ENCODE data around the gene WAPL. TPM values are rescaled to one million over a fixed set of nuclear protein-coding genes. Genes with fewer than 3 reads are reported as not detected.
A peak's percentile ranks its signal among the peaks of the same experiment; 100 is the strongest.

The WAPL gene
- polyA plus RNA-seq, 3 donors, result 17.8 to 26.5 (median 18.3) TPM

DNA sequence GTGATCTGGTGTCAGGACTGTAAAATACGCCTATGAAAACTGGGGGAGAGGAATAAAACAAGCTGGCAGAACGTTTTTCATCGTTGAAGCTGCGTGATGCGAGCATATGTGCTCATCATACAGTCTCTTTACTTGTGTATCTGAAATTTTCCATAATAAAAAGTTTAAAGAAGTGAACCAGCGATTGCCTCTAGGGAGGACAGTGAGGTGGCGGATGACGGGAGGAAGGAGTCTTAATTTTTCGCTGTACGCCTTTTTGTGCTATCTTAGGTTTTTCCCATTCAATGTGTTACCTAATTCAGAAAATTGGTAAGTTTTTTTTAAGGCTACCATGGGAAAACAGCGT is 891 bp upstream of the WAPL start:
- peak overlapping the region; percentile 86 for H3K4me2 ChIP-seq (replicated peaks; ENCODE audit: extremely low read depth, low read length, poor library complexity, severe bottlenecking)
- peak overlapping the region in 1 of 2 donors; percentile 87 for H3K27ac ChIP-seq (ENCODE audit: low read depth in 1 of 2, low read length in 2 of 2)
- Mint-ChIP-seq H3K27me3 (ENCODE audit: low read depth in 3 of 3) (peaks cover 0 to 2% (median 0%) of the 10 kb centered on the region in 3 donors), H3K36me3 (peaks cover 7 to 13% of the 10 kb centered on the region in 2 donors), H3K4me1 (peaks cover 47% of the 10 kb centered on the region), H3K9me3 (no peaks in the 10 kb centered on the region), H3K27ac (peak overlapping the region in 3 of 7 donors; percentile 85 to 91 (median 90)), H3K4me3 (peak overlapping the region; percentile 92 to 97)
- H3K9ac ChIP-seq (ENCODE audit: insufficient read depth, low read length, poor library complexity, severe bottlenecking), result peak overlapping the region; percentile 94
- H2AFZ ChIP-seq (ENCODE audit: insufficient read depth, low read depth, low read length, poor library complexity, severe bottlenecking), result peak overlapping the region; percentile 94
- intact Hi-C loops (cut with micrococcal nuclease), result loop anchor here in 1 of 2 donors (5.0 kb wide), 2 partner anchors 60 to 75 kb away; no protein-coding TSS in a partner anchor
- H4K20me1 ChIP-seq (ENCODE audit: insufficient read depth, low read length), result peaks cover 38% of the 10 kb centered on the region
- H3K4me1 ChIP-seq (ENCODE audit: control insufficient read depth in 1 of 2, insufficient read depth in 2 of 2, low read length in 2 of 2), result peaks cover 24 to 33% of the 10 kb centered on the region in 2 donors
- H3K4me3 ChIP-seq (replicated peaks in 1 of 3; ENCODE audit: low read depth in 2 of 3, low read length in 3 of 3), result peak overlapping the region; percentile 32 to 90 (median 81)
- DNase-seq, result no peak
- H3K36me3 ChIP-seq (replicated peaks in 1 of 2; ENCODE audit: control insufficient read depth in 1 of 2, insufficient read depth in 2 of 2, low read length in 2 of 2), result peaks cover 6% of the 10 kb centered on the region in 2 donors
- TF ChIP-seq, protein P1, sequence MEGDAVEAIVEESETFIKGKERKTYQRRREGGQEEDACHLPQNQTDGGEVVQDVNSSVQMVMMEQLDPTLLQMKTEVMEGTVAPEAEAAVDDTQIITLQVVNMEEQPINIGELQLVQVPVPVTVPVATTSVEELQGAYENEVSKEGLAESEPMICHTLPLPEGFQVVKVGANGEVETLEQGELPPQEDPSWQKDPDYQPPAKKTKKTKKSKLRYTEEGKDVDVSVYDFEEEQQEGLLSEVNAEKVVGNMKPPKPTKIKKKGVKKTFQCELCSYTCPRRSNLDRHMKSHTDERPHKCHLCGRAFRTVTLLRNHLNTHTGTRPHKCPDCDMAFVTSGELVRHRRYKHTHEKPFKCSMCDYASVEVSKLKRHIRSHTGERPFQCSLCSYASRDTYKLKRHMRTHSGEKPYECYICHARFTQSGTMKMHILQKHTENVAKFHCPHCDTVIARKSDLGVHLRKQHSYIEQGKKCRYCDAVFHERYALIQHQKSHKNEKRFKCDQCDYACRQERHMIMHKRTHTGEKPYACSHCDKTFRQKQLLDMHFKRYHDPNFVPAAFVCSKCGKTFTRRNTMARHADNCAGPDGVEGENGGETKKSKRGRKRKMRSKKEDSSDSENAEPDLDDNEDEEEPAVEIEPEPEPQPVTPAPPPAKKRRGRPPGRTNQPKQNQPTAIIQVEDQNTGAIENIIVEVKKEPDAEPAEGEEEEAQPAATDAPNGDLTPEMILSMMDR (IDR thresholded peaks at IDR 0.05), result no peak
- 0% methylated on average over 1 of the region's 11 CpGs for WGBS (ENCODE audit: insufficient coverage)
- no peaks in the 10 kb centered on the region for H3K9me3 ChIP-seq (replicated peaks in 1 of 2; ENCODE audit: control insufficient read depth in 1 of 2, insufficient read depth in 1 of 2, low read length in 2 of 2)
- peaks cover 63% of the 10 kb centered on the region for H3K79me2 ChIP-seq (ENCODE audit: insufficient read depth, low read length)
- H3K27me3 ChIP-seq (ENCODE audit: control insufficient read depth in 2 of 2, insufficient read depth in 2 of 2, low read length in 2 of 2), result no peaks in the 10 kb centered on the region

DNA sequence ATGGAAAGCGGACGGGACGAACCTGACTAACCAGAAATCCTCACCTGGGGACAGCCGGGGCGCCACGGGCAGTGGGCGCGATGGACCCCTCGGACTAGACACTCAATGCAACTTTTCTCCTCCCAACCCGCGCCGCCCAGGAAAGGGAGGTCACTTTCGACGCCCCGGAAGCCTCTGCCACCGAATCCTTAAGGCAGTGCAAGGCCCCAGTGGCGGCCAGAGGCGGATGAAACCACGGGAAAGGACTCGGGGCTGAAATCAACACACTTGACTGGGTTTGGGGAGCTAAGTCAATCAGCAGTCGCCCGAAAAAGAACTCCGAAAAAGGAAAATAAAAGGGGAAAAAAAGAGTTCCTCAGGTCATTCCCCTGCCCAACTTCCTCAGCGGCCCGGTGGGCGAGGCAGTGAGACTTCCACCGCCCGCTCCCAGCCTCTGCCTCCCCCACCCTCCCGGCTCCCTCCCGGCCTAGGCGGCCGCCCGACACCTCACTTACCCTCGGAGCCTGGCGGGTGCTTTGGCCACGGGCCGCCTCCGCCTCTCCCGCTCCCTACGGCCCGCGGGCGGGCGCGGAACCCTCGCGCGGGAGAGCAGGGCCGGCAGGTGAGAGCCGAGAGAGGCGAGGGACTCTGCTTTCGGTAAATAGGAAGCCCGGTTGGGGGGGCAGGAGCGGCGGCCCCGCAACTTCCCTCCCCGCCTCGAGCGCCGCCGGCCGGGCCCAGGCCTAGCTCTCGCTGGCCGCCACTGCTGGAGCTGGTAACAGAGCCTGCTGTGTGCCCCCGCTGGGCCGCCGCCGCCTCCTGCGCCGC is 518 bp downstream of the WAPL start:
- Mint-ChIP-seq H3K36me3 (peaks cover 21 to 26% of the 10 kb centered on the region in 2 donors), H3K27me3 (ENCODE audit: low read depth in 3 of 3) (peaks cover 0 to 2% (median 2%) of the 10 kb centered on the region in 3 donors), H3K4me3 (peak overlapping the region; percentile 92 to 94), H3K4me1 (peaks cover 49% of the 10 kb centered on the region), H3K27ac (peak overlapping the region; percentile 94 to 98 (median 96)), H3K9me3 (no peaks in the 10 kb centered on the region)
- Histone ChIP-seq H3K4me2 (replicated peaks; ENCODE audit: extremely low read depth, low read length, poor library complexity, severe bottlenecking) (peak overlapping the region; percentile 86), H3K4me1 (ENCODE audit: control insufficient read depth in 1 of 2, insufficient read depth in 2 of 2, low read length in 2 of 2) (peaks cover 24 to 33% of the 10 kb centered on the region in 2 donors), H3K27me3 (ENCODE audit: control insufficient read depth in 2 of 2, insufficient read depth in 2 of 2, low read length in 2 of 2) (no peaks in the 10 kb centered on the region), H2AFZ (ENCODE audit: insufficient read depth, low read depth, low read length, poor library complexity, severe bottlenecking) (peak overlapping the region; percentile 94), H3K36me3 (replicated peaks in 1 of 2; ENCODE audit: control insufficient read depth in 1 of 2, insufficient read depth in 2 of 2, low read length in 2 of 2) (peaks cover 18 to 20% of the 10 kb centered on the region in 2 donors), H3K27ac (ENCODE audit: low read depth in 1 of 2, low read length in 2 of 2) (peak overlapping the region; percentile 87 to 93), H3K9me3 (replicated peaks in 1 of 2; ENCODE audit: control insufficient read depth in 1 of 2, insufficient read depth in 1 of 2, low read length in 2 of 2) (no peaks in the 10 kb centered on the region), H3K9ac (ENCODE audit: insufficient read depth, low read length, poor library complexity, severe bottlenecking) (peak overlapping the region; percentile 94), H3K79me2 (ENCODE audit: insufficient read depth, low read length) (peaks cover 77% of the 10 kb centered on the region), H4K20me1 (ENCODE audit: insufficient read depth, low read length) (peaks cover 52% of the 10 kb centered on the region), H3K4me3 (replicated peaks in 1 of 3; ENCODE audit: low read depth in 2 of 3, low read length in 3 of 3) (peak overlapping the region; percentile 81 to 90 (median 86))
- intact Hi-C loops (cut with micrococcal nuclease), result loop anchor here in 1 of 2 donors (5.0 kb wide), 2 partner anchors 61 to 74 kb away; no protein-coding TSS in a partner anchor
- under 1% methylated on average over 62 of the region's 70 CpGs for WGBS (ENCODE audit: insufficient coverage)
- TF ChIP-seq, protein P1 (IDR thresholded peaks at IDR 0.05), result no peak
- DNase-seq, result peak; percentile 16 to 57 (median 39)

All from CD14-positive monocyte (primary cell).